RPMI8226 (cell line): ENCODE results near the gene AVPI1.

ENCODE experiments used
- DNase-seq: peaks from one replicate; pipeline ENCODE4 v3.0.0-alpha.2; 2015

AVPI1 gene

GRCh38 chr10:97686962-97687784, at the start of gene AVPI1:
TSS of gene AVPI1 (minus strand) at chr10:97687241. CDS start at chr10:97679905, 7,336 bp downstream.
- peak; percentile 94 for DNase-seq

GRCh38 chr10:97736403-97736901, 49.4 kb upstream of the AVPI1 start:
- peak; percentile 7 for DNase-seq

- DNase-seq = no peak
Measured at GRCh38 chr10:97734021-97734420, 47.0 kb upstream of the AVPI1 start.

- DNase-seq = no peak
Measured at GRCh38 chr10:97733256-97733655, 46.2 kb upstream of the AVPI1 start.

- DNase-seq = no peak
Measured at GRCh38 chr10:97732052-97732359, 45.0 kb upstream of the AVPI1 start.

GRCh38 chr10:97731346-97732051, 44.5 kb upstream of the AVPI1 start:
- peak; percentile 39 for DNase-seq

- no peak for DNase-seq
Measured at GRCh38 chr10:97729014-97729413, 42.0 kb upstream of the AVPI1 start.

- DNase-seq = no peak
Measured at GRCh38 chr10:97726636-97727178, 39.7 kb upstream of the AVPI1 start.

GRCh38 chr10:97724341-97724941, 37.4 kb upstream of the AVPI1 start:
- no peak for DNase-seq

- no peak for DNase-seq
Measured at GRCh38 chr10:97723001-97723400, 36.0 kb upstream of the AVPI1 start.

- no peak for DNase-seq
Measured at GRCh38 chr10:97721871-97722780, 35.1 kb upstream of the AVPI1 start.

GRCh38 chr10:97719602-97720001, 32.6 kb upstream of the AVPI1 start:
- DNase-seq = no peak

GRCh38 chr10:97718659-97719142, 31.7 kb upstream of the AVPI1 start:
- no peak for DNase-seq

GRCh38 chr10:97718178-97718577, 31.1 kb upstream of the AVPI1 start:
- DNase-seq = no peak

- no peak for DNase-seq
Measured at GRCh38 chr10:97717627-97718026, 30.6 kb upstream of the AVPI1 start.

GRCh38 chr10:97715259-97715874, 28.3 kb upstream of the AVPI1 start:
- no peak for DNase-seq

- peak; percentile 39 for DNase-seq
Measured at GRCh38 chr10:97714401-97715258, 27.6 kb upstream of the AVPI1 start.

GRCh38 chr10:97713826-97714400, 26.9 kb upstream of the AVPI1 start:
- DNase-seq = peak; percentile 77

GRCh38 chr10:97713339-97713825, 26.3 kb upstream of the AVPI1 start, which contains the start of gene MARVELD1:
TSS of gene MARVELD1 (plus strand) at chr10:97713730. CDS start at chr10:97713877, 147 bp downstream.
- no peak for DNase-seq
